ENCODE data around the gene SOAT2.
A peak's percentile ranks its signal among the peaks of the same experiment; 100 is the strongest.
"Not testable (repeated sequence)": the region's sequence is repeated elsewhere in the genome, so short reads cannot be mapped to it uniquely, and the experiment has no call there.

SOAT2 gene

GRCh38 chr12:53112431-53112830 lies 9.1 kb downstream of the SOAT2 start:
- DNase-seq, result not testable (repeated sequence)

- DNase-seq, result no peak
Observed at GRCh38 chr12:53113136-53113705, 9.9 kb downstream of the SOAT2 start.

GRCh38 chr12:53113951-53114350 lies 10.7 kb downstream of the SOAT2 start:
- DNase-seq, result no peak

GRCh38 chr12:53115112-53115890 lies 12.0 kb downstream of the SOAT2 start:
- DNase-seq, result peak; percentile 13

- DNase-seq, result no peak
Observed at GRCh38 chr12:53115891-53116648, 12.8 kb downstream of the SOAT2 start.

GRCh38 chr12:53118751-53119300 lies 15.5 kb downstream of the SOAT2 start:
- DNase-seq, result no peak

GRCh38 chr12:53120685-53121525 lies 17.6 kb downstream of the SOAT2 start:
- DNase-seq, result peak; percentile 20

- no peak for DNase-seq
Observed at GRCh38 chr12:53122961-53123468, 19.7 kb downstream of the SOAT2 start.

GRCh38 chr12:53123578-53124351 lies 20.5 kb downstream of the SOAT2 start:
- DNase-seq, result no peak

GRCh38 chr12:53124352-53124723 lies 21.1 kb downstream of the SOAT2 start:
- no peak for DNase-seq

GRCh38 chr12:53127169-53127568 lies 23.9 kb downstream of the SOAT2 start:
- no peak for DNase-seq

- no peak for DNase-seq
Observed at GRCh38 chr12:53128780-53129569, 25.7 kb downstream of the SOAT2 start.

- DNase-seq, result no peak
Observed at GRCh38 chr12:53131844-53132243, 28.6 kb downstream of the SOAT2 start.

- DNase-seq, result no peak
Observed at GRCh38 chr12:53133722-53134121, 30.4 kb downstream of the SOAT2 start.

GRCh38 chr12:53143355-53143754 lies 40.1 kb downstream of the SOAT2 start:
- DNase-seq, result no peak

GRCh38 chr12:53145383-53146260 lies 42.3 kb downstream of the SOAT2 start:
- no peak for DNase-seq

- DNase-seq, result no peak
Observed at GRCh38 chr12:53147181-53147580, 43.9 kb downstream of the SOAT2 start.

GRCh38 chr12:53147653-53148052 lies 44.4 kb downstream of the SOAT2 start:
- DNase-seq, result no peak

GRCh38 chr12:53151039-53151438 lies 47.8 kb downstream of the SOAT2 start:
- DNase-seq, result no peak

- no peak for DNase-seq
Observed at GRCh38 chr12:53152390-53152789, 49.1 kb downstream of the SOAT2 start.
